ENCODE measurements around the gene NFIA.

The NFIA gene

DNA sequence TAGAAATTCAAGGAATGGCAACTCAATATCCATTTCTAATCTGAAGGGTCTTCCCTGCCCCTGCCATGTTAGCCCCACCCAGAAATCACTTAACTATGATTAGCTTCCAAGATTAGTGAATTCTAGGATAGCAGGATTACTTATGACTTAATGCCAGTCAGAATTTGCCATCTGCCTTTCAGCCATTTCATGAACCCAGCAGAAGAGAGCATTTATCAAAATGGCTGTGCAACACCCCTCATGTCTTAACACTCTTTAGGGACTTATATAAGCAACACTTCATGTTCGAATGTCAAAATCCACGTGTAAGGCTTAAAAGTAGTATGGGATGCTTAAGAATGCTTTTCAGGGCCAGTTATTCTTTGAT is 288.5 kb downstream of the NFIA start:
- DNase-seq (ENCODE audit: low read depth) = no peak

GRCh38 chr1:61372944-61373343 is 290.6 kb downstream of the NFIA start:
- no peak for DNase-seq (ENCODE audit: low read depth)

DNA sequence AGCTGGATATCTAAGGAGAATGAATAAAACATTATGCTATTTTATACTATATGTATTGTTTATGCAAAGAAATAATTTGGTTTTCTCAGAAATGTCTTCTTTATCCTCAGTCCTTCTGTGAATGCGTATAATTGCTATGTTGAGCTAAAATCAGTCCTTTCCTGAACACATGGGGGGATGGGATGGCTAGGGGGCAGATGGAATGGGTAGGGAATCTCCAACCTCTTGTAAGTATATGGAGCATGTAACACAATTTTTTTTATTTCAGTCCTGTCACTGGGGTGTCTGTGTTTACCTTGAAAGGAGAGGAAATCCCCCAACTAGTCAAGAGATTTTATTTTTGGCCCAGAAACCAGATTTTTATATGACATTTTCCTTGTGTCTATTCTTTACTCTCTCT is 291.8 kb downstream of the NFIA start:
- no peak for DNase-seq (ENCODE audit: low read depth)

GRCh38 chr1:61375082-61375880 is 292.9 kb downstream of the NFIA start:
- DNase-seq (ENCODE audit: low read depth) = no peak

DNA sequence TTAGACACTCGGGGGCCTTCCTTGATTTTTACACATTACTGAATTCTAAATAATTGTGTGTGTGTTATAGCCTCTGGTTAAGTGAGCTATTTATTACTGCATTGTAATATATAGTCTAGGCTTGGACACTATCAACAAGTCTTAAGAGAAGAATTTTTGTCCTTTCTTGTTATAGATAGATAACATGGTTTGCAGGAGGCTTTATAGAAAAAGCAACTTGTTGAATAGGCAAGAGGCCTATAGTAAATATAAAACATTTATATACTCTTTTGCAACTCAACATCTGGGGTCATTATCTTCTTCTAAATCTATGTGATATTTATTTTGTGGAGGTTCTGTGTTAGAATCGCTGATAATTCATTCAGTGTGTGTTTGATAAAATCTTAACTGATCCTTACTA is 293.8 kb downstream of the NFIA start:
- DNase-seq (ENCODE audit: low read depth) = no peak

- no peak for DNase-seq (ENCODE audit: low read depth)
These were observed 295.0 kb downstream of the NFIA start for GRCh38 chr1:61377242-61377958.

DNA sequence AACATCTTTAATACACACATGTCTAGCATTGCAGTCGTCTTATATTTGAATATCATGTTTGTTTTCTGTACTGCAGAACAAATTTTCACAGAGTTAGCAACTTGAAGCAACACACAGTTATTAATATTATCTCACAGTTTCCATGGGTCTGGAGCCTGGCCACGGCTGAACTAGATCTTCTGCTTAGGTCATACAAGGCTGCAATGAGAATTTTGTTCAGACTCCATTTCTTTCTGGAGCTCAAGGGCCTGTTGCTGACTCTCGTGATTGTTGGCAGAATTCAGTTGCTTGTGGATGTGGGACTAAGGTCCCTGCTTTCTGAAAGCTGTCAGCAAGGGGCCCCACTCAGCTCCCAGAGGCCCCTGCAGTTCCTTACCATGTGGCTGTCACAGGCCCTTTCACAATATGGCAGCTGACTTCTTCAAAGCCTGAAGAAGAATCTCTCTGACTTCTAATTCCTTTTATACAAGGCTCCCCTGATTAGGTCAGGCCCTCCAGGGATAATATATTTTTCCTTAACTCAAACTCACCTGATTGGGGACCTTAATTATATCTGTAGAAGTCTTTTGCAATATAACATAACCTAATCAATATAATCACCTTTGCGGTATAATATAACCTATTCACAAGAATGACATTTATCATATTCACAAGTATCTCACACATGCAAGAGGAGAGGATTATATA is 296.3 kb downstream of the NFIA start:
- no peak for DNase-seq (ENCODE audit: low read depth)

DNA sequence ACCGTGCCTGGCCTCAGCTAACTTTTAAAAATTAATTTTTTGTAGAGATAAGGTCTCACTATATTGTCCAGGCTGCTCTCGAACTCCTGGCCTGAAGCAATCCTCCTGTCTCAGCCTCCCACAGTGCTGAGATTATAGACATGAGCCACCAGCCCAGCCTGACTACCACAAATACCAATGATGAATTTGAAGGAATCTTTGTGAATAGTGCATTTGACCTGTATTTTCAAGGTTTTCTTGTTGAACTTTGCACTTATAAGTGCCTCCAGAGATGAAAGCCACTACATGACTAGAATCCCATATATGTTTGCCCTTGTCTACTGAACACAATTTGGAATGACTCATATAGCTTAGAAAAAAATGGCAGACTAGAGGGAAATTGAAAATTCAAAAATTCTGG is 297.3 kb downstream of the NFIA start:
- no peak for DNase-seq (ENCODE audit: low read depth)

- no peak for DNase-seq (ENCODE audit: low read depth)
These were observed 298.2 kb downstream of the NFIA start for GRCh38 chr1:61380561-61380960.

- DNase-seq (ENCODE audit: low read depth) = no peak
These were observed 304.0 kb downstream of the NFIA start for GRCh38 chr1:61386323-61386722.

DNA sequence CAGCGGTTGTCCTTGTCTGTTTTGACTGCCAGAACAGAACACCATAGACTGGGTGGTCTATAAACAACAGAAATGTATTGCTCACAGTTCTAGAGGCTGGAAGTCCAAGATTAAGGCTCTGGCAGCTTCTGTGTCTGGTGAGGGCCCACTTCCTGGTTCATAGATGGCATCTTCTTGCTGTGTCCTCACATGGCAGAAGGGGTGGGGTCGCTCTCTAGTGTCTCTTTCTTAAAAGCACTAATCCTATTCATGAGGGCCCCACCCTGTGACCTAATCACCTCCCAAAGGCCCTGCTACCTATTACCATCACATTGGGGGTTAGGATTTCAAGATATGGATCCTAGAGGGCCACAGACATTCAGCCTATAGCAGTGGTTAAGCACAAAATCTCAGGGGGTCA is 304.4 kb downstream of the NFIA start:
- DNase-seq (ENCODE audit: low read depth) = no peak

DNA sequence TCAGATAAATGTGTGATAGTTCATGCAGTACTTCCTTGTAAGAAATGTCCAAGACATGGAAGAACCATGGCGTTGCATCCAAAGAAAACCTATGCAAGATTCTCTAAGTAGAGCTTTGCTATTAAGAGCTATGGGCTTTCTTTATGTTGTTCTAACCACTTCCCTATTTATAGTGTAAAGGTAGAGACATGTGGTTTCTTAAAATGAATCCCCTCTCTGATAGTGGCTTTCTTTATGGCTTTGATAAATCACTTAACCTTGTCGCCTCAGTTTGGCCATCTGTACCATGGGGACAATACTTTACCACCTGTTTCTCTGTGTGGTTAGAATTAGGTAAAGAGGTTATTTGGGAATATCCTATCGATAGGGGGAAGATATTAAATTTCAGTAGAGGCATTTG is 305.5 kb downstream of the NFIA start:
- DNase-seq (ENCODE audit: low read depth) = no peak

GRCh38 chr1:61388566-61388965 is 306.2 kb downstream of the NFIA start:
- DNase-seq (ENCODE audit: low read depth) = no peak

- DNase-seq (ENCODE audit: low read depth) = no peak
These were observed 307.0 kb downstream of the NFIA start for GRCh38 chr1:61389194-61389925.

- no peak for DNase-seq (ENCODE audit: low read depth)
These were observed 307.8 kb downstream of the NFIA start for GRCh38 chr1:61389926-61390845.

DNA sequence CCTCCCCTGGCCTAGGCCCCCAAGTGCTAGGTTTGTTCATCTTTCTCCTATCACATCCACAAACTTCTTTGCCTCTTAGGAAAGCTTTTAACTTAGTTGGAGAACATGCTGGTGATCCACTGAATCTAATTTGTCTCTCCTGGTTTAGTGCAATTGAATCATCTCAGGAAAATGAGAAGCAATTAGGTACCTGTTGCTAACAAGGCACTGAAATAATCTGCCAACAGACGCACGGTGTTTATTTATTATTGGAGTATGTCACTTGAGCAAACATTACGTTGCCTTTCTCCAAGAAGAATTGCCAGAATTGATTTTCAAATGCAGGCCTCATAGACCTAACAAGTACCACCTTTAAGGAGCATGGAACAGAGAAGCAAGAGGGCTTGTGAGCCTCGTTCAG is 309.4 kb downstream of the NFIA start:
- no peak for DNase-seq (ENCODE audit: low read depth)

- DNase-seq (ENCODE audit: low read depth) = no peak
These were observed 310.3 kb downstream of the NFIA start for GRCh38 chr1:61392409-61393242.

GRCh38 chr1:61393575-61393974 is 311.2 kb downstream of the NFIA start:
- no peak for DNase-seq (ENCODE audit: low read depth)

DNA sequence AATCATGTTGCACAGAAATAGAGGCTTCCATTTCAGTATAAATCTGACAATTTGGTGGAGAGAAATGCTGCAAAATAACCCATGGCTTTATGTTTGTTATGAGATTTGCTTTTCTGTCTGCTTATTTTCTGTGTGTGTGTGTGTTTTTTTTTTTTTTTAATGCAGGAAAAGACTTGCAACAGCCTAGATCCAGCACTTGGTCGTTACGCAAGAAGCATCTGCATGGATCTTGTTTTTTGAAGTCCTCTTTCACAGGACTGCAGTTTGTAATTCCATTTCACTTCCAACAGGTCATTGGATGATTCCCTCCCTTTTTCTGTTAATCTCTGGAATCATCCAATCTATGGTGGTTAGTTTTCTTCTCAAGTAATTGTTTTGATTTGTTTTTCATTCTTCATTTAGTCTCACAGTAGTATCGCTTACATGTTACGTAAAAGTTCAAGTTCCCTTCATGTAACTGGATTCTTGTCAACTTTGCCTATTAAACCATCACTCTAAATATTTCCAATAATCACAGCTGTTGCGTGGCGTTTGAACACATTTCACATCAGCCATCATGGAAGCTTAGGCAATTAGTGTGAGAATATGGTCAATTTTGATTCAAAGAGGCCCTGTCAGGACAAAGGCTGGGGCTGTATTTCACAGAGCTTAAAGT is 312.9 kb downstream of the NFIA start:
- no peak for DNase-seq (ENCODE audit: low read depth)

DNA sequence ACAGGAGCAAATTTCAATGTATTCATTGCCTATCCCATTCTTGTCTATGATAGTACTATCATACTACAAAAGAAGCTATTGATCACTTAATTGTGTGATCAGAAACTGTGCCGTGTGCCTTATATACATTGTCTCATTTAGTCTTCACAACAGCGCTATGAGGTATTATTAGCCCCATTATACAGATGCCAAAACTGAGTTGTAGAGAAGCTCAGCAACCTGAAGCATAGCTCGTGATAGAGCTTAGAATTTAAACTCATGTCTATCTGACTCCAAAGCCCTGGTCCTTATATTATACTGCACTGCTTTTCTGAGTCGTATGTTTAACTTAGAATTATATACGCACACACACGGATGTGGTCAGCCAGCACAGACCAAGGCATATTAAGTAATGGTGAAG is 315.1 kb downstream of the NFIA start:
- DNase-seq (ENCODE audit: low read depth) = no peak

Data from stimulated activated CD8-positive, alpha-beta memory T cell treated with anti-CD3 and anti-CD28 coated beads, Interleukin-15, amount 100 ng/mL, for 24 hours (primary cell).